Naive thymus-derived CD4-positive, alpha-beta T cell (primary cell): ENCODE data around the gene UXT. TPM values are rescaled to one million over a fixed set of nuclear protein-coding genes. Genes with fewer than 3 reads are reported as not detected.

ENCODE experiments used
- ATAC-seq: fragments of 150-1000 bp; cut with Tn5 transposase; 2 replicates; pipeline ENCODE4 v1.10.0; 2021; ENCODE audit warnings: mild to moderate bottlenecking, moderate library complexity
- CTCF ChIA-PET: fragments of 350-600 bp; sonication (Branson Sonifier 250); formaldehyde crosslinking; loops from one replicate; lab custom pipeline; 2021; ENCODE audit warnings: antibody characterized with exemption; lab: Charles Lee
- POLR2A ChIA-PET: fragments of 350-600 bp; sonication (Branson Sonifier 250); formaldehyde crosslinking; loops from one replicate; lab custom pipeline; 2021; ENCODE audit warnings: antibody characterized with exemption, inconsistent platforms; lab: Charles Lee
- DNase-seq, 9 donors: peaks; one replicate each; pipeline versions ENCODE4 v3.0.0 to v3.0.0-alpha.2; 2020 to 2022; ENCODE audit warnings: mixed read lengths in 1 of 9
- H3K27ac ChIP-seq: one replicate; pipeline ENCODE4 v1.7.0; 2013; ENCODE audit warnings: mild to moderate bottlenecking, low read depth, low read length, moderate library complexity
- H3K27me3 ChIP-seq, 2 donors: one replicate each; pipeline ENCODE4 v1.7.0; 2013; ENCODE audit warnings: low read length in 2 of 2, mild to moderate bottlenecking in 2 of 2, moderate library complexity in 2 of 2; ENCODE audit not compliant: control insufficient read depth in 2 of 2, insufficient read depth in 2 of 2
- H3K36me3 ChIP-seq, 3 experiments: 1 replicate in 2 of 3; 2 replicates in 1 of 3; pipeline ENCODE4 v1.7.0; 2013; ENCODE audit warnings: low read length in 3 of 3, mild to moderate bottlenecking in 3 of 3, moderate library complexity in 1 of 3; ENCODE audit not compliant: insufficient read depth in 3 of 3, control insufficient read depth in 2 of 3
- H3K4me1 ChIP-seq, 2 donors: one replicate each; pipeline ENCODE4 v1.7.0; 2013; ENCODE audit warnings: low read length in 2 of 2, mild to moderate bottlenecking in 2 of 2, moderate library complexity in 1 of 2; ENCODE audit not compliant: control insufficient read depth in 2 of 2, insufficient read depth in 2 of 2
- H3K4me3 ChIP-seq: 2 replicates; pipeline ENCODE4 v1.7.0; 2013; ENCODE audit warnings: mild to moderate bottlenecking, low read length
- H3K9me3 ChIP-seq, 3 experiments: 1 replicate in 2 of 3; 2 replicates in 1 of 3; pipeline ENCODE4 v1.7.0; 2013; ENCODE audit warnings: low read length in 3 of 3; ENCODE audit not compliant: control insufficient read depth in 2 of 3
- H3K27ac Mint-ChIP-seq, 9 donors: one replicate each; pipeline ENCODE4 v1.8.0; 2020 to 2022; ENCODE audit warnings: mixed read lengths in 9 of 9, mild to moderate bottlenecking in 8 of 9, moderate library complexity in 5 of 9, inconsistent platforms in 2 of 9
- H3K27me3 Mint-ChIP-seq, 5 donors: one replicate each; pipeline ENCODE4 v1.8.0; 2021 to 2022; ENCODE audit warnings: mixed read lengths in 5 of 5, mild to moderate bottlenecking in 1 of 5
- H3K36me3 Mint-ChIP-seq, 5 donors: one replicate each; pipeline ENCODE4 v1.8.0; 2020 to 2022; ENCODE audit warnings: mixed read lengths in 5 of 5, mild to moderate bottlenecking in 3 of 5, inconsistent platforms in 1 of 5
- H3K4me1 Mint-ChIP-seq, 7 donors: one replicate each; pipeline ENCODE4 v1.8.0; 2020 to 2022; ENCODE audit warnings: mixed read lengths in 7 of 7, mild to moderate bottlenecking in 3 of 7, inconsistent platforms in 1 of 7
- H3K4me3 Mint-ChIP-seq, 10 donors: one replicate each; pipeline ENCODE4 v1.8.0; 2020 to 2022; ENCODE audit warnings: mild to moderate bottlenecking in 10 of 10, mixed read lengths in 10 of 10, moderate library complexity in 6 of 10, inconsistent platforms in 2 of 10
- H3K9me3 Mint-ChIP-seq, 11 donors: one replicate each; pipeline ENCODE4 v1.8.0; 2020 to 2022; ENCODE audit warnings: mixed read lengths in 11 of 11, mild to moderate bottlenecking in 4 of 11, inconsistent platforms in 1 of 11, moderate library complexity in 1 of 11
- intact Hi-C, 2 donors: fragments of 100-400 bp; cut with micrococcal nuclease; formaldehyde crosslinking; loops; one replicate each; pipeline ENCODE4 v1.15.1; 2023
- polyA plus RNA-seq, 2 donors: library from polyadenylated mRNA; unstranded; fragments of 300-500 nt; fragmentation: Illumina TruSeq; gene quantifications; one replicate each; pipeline ENCODE4 v1.2.3, GENCODE V29; 2021
- total RNA-seq, 6 experiments: library from RNA in 5 of 6; stranded (reverse) in 5 of 6; gene quantifications; 1 replicate in 5 of 6; 2 replicates in 1 of 6; pipeline ENCODE4 v1.2.3 and lab custom pipeline; 2021 to 2026

Gene UXT
- total and polyA plus RNA-seq, 7 experiments from 2014 or later: 160 to 408 (median 223) TPM

- ATAC-seq (peak; percentile 95), DNase-seq (peak; percentile 67 to 92 (median 88))
- peaks cover 0 to 40% (median 4%) of the 10 kb centered on the region in 5 donors for H3K36me3 Mint-ChIP-seq
- Histone ChIP-seq H3K4me3 (peak within 1 kb of the TSS; percentile 70), H3K27me3 (no peaks in the 10 kb centered on the region), H3K36me3 (peaks cover 0 to 11% (median 7%) of the 10 kb centered on the region in 3 experiments), H3K27ac (peak within 1 kb of the TSS; percentile 85), H3K4me1 (peaks cover 12 to 16% of the 10 kb centered on the region in 2 donors), H3K9me3 (no peaks in the 10 kb centered on the region)
- intact Hi-C loops: loop anchor here (1.0 to 10.0 kb wide), 19 partner anchors 8 to 1614 kb away; partner anchors contain the start of genes ARAF (in 2 of the 2), ZNF41 (in 2 of the 2), CDK16 (in 1 of the 2) and CFP (in 1 of the 2)
- no peaks in the 10 kb centered on the region for H3K27me3 Mint-ChIP-seq
- ChIA-PET CTCF (no interaction called here), POLR2A (interaction anchor here (0.6 to 1.7 kb wide), 10 partner anchors 9 to 1061 kb away, joined by 3 to 11 read pairs (median 5); partner anchors contain the start of genes CFP, RBM10 and UXT)
- H3K4me3 Mint-ChIP-seq: peak within 1 kb of the TSS; percentile 87 to 96 (median 90)
- peaks cover 35 to 52% (median 48%) of the 10 kb centered on the region in 7 donors for H3K4me1 Mint-ChIP-seq
- H3K27ac Mint-ChIP-seq: peak within 1 kb of the TSS; percentile 89 to 97 (median 95)
- H3K9me3 Mint-ChIP-seq: no peaks in the 10 kb centered on the region
Observed at GRCh38 chrX:47650164-47651042, 8.6 kb downstream of the UXT start, which contains the start of gene ELK1. ELK1 (minus strand) TSS chrX:47650563; CDS start chrX:47641441, 9,122 bp downstream.

DNA sequence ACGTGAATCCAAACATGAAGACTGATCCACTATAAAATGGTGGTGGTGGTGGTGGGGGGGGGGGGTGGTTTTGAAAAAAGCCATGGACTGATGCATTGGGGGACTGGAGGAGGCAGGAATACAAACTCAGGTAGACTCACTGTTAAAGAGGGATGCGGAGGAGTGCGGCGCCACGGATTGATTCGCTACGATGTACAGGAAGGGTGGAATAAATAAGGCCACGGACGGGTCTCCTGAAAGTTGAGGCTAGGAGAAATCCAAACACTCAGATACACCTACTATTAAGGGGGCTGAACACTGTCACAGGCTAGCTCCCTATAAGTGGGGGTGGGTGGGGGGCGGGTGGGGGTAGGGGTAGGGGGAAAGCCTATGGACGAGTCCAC lies 9.2 kb downstream of the UXT start:
- Histone ChIP-seq H3K36me3 (peaks cover 0 to 8% (median under 1%) of the 10 kb centered on the region in 3 experiments), H3K9me3 (no peaks in the 10 kb centered on the region), H3K4me1 (peaks cover 12 to 16% of the 10 kb centered on the region in 2 donors), H3K4me3 (peak overlapping the region; percentile 43), H3K27me3 (no peaks in the 10 kb centered on the region), H3K27ac (peak overlapping the region; percentile 85)
- Mint-ChIP-seq H3K4me3 (peak overlapping the region; percentile 87 to 96 (median 90)), H3K27ac (peak overlapping the region; percentile 57 to 95 (median 86)), H3K4me1 (peaks cover 37 to 56% (median 54%) of the 10 kb centered on the region in 7 donors), H3K36me3 (peaks cover 0 to 41% (median 4%) of the 10 kb centered on the region in 5 donors), H3K27me3 (no peaks in the 10 kb centered on the region), H3K9me3 (no peaks in the 10 kb centered on the region)
- intact Hi-C loops: loop anchor here (1.0 to 10.0 kb wide), 19 partner anchors 9 to 1615 kb away; partner anchors contain the start of genes ARAF (in 2 of the 2), ZNF41 (in 2 of the 2), CDK16 (in 1 of the 2) and CFP (in 1 of the 2)
- ATAC-seq (no peak), DNase-seq (no peak)
- CTCF ChIA-PET: no interaction called here
- POLR2A ChIA-PET: interaction anchor here (0.7 to 1.7 kb wide), 5 partner anchors 9 to 94 kb away, joined by 3 to 11 read pairs (median 4); no protein-coding TSS in a partner anchor

GRCh38 chrX:47649271-47649670 lies 9.7 kb downstream of the UXT start:
- ATAC-seq: no peak
- no peaks in the 10 kb centered on the region for H3K27me3 Mint-ChIP-seq
- peaks cover 42 to 60% (median 59%) of the 10 kb centered on the region in 7 donors for H3K4me1 Mint-ChIP-seq
- peaks cover 0 to 8% (median 0%) of the 10 kb centered on the region in 3 experiments for H3K36me3 ChIP-seq
- peak overlapping the region; percentile 11 to 95 (median 86) for H3K27ac Mint-ChIP-seq
- H3K4me3 Mint-ChIP-seq: peak overlapping the region; percentile 87 to 96 (median 90)
- peak overlapping the region; percentile 43 for H3K4me3 ChIP-seq
- H3K27me3 ChIP-seq: no peaks in the 10 kb centered on the region
- POLR2A ChIA-PET: interaction anchor here (0.7 to 1.7 kb wide), 5 partner anchors 9 to 93 kb away, joined by 4 to 11 read pairs (median 5); no protein-coding TSS in a partner anchor
- no peaks in the 10 kb centered on the region for H3K9me3 Mint-ChIP-seq
- H3K36me3 Mint-ChIP-seq: peaks cover 0 to 46% (median 5%) of the 10 kb centered on the region in 5 donors
- intact Hi-C loops: no loop called here
- DNase-seq: no peak
- H3K27ac ChIP-seq: peak overlapping the region; percentile 67
- CTCF ChIA-PET: no interaction called here
- peaks cover 12 to 16% of the 10 kb centered on the region in 2 donors for H3K4me1 ChIP-seq
- no peaks in the 10 kb centered on the region for H3K9me3 ChIP-seq

DNA sequence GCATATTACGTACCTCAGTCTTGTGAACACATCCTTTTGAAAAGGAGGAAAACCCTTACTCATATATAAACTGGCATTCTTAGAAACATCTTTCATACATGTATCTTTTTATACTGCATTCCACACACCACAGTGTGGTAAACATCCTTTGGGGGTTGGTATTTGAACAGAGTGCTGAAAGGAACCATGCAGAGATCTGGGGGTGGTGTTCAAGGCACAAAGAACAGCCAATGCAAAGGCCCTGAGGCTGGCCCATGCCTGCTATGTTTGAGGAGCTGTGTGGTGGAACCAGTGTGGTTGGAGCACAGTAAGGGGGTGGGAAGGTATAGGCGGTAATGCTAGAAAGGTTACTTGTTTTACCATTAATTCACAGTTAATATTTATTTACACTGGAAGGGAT lies 10.6 kb downstream of the UXT start:
- intact Hi-C loops: no loop called here
- POLR2A ChIA-PET: interaction anchor here (0.9 to 1.5 kb wide), 3 partner anchors 18 to 92 kb away, joined by 3 to 5 read pairs (median 4); no protein-coding TSS in a partner anchor

DNA sequence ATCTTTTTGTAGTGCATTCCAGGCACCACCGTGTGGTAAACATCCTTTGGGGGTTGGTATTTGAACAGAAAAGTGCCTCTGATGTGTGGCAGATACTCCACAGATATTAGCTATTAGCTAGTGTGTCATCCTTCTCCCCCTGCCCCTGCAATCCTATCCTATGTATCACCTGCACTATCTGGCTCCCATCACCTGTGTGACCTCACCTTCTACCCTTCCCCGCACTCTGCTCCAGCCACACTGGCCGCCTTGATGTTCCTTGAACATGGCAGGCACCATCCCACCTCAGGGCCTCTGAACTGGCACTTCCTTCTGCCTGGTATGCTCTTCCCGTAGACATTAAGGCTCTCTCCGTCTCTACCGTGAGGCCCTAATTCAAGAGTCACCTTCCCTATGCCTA lies 12.3 kb downstream of the UXT start:
- Histone ChIP-seq H3K36me3 (peaks cover 0 to under 1% (median 0%) of the 10 kb centered on the region in 3 experiments), H3K9me3 (no peaks in the 10 kb centered on the region), H3K27me3 (no peaks in the 10 kb centered on the region), H3K4me3 (no peak overlapping the region), H3K4me1 (peaks cover 12 to 22% of the 10 kb centered on the region in 2 donors), H3K27ac (no peak overlapping the region)
- CTCF ChIA-PET: interaction anchor here (0.6 kb wide), 1 partner anchor 15 kb away, joined by 3 read pairs; no protein-coding TSS in a partner anchor
- H3K4me1 Mint-ChIP-seq: peaks cover 41 to 69% (median 54%) of the 10 kb centered on the region in 7 donors
- ATAC-seq (no peak), DNase-seq (no peak)
- H3K27ac Mint-ChIP-seq: peak overlapping the region in 5 of 9 donors; percentile 23 to 80 (median 48)
- intact Hi-C loops: no loop called here
- H3K27me3 Mint-ChIP-seq: no peaks in the 10 kb centered on the region
- POLR2A ChIA-PET: interaction anchor here (0.5 kb wide), 1 partner anchor 101 kb away, joined by 5 read pairs; no protein-coding TSS in a partner anchor
- H3K4me3 Mint-ChIP-seq: peak overlapping the region in 5 of 10 donors; percentile 10 to 50 (median 42)
- H3K9me3 Mint-ChIP-seq: no peaks in the 10 kb centered on the region
- H3K36me3 Mint-ChIP-seq: peaks cover 0 to 38% (median 6%) of the 10 kb centered on the region in 5 donors

More for the DNA sequence above, 10.6 kb downstream of the UXT start:
- H3K4me3 Mint-ChIP-seq: peak overlapping the region; percentile 87 to 96 (median 90)
- peaks cover 12 to 22% of the 10 kb centered on the region in 2 donors for H3K4me1 ChIP-seq
- H3K4me3 ChIP-seq: no peak overlapping the region
- no peaks in the 10 kb centered on the region for H3K9me3 ChIP-seq
- DNase-seq (peak in 1 of 9 donors; percentile 22), ATAC-seq (no peak)
- H3K27ac Mint-ChIP-seq: peak overlapping the region; percentile 3 to 89 (median 80)
- H3K36me3 Mint-ChIP-seq: peaks cover 0 to 44% (median 6%) of the 10 kb centered on the region in 5 donors
- CTCF ChIA-PET: interaction anchor here (0.5 kb wide), 1 partner anchor 151 kb away, joined by 3 read pairs; no protein-coding TSS in a partner anchor
- H3K27ac ChIP-seq: peak overlapping the region; percentile 67
- H3K27me3 ChIP-seq: no peaks in the 10 kb centered on the region
- no peaks in the 10 kb centered on the region for H3K9me3 Mint-ChIP-seq
- H3K36me3 ChIP-seq: peaks cover 0 to 3% (median 0%) of the 10 kb centered on the region in 3 experiments
- H3K27me3 Mint-ChIP-seq: no peaks in the 10 kb centered on the region
- H3K4me1 Mint-ChIP-seq: peaks cover 42 to 69% (median 65%) of the 10 kb centered on the region in 7 donors

- DNase-seq: no peak
- Mint-ChIP-seq H3K4me3 (no peak overlapping the region), H3K9me3 (peaks cover 0 to 2% (median 0%) of the 10 kb centered on the region in 11 donors), H3K36me3 (peaks cover 4 to 42% (median 6%) of the 10 kb centered on the region in 5 donors), H3K27me3 (no peaks in the 10 kb centered on the region), H3K27ac (peak overlapping the region in 1 of 9 donors; percentile 38), H3K4me1 (peaks cover 31 to 61% (median 46%) of the 10 kb centered on the region in 7 donors)
- no peaks in the 10 kb centered on the region for H3K9me3 ChIP-seq
- no peak overlapping the region for H3K27ac ChIP-seq
- peaks cover 9 to 22% of the 10 kb centered on the region in 2 donors for H3K4me1 ChIP-seq
- H3K4me3 ChIP-seq: no peak overlapping the region
- H3K27me3 ChIP-seq: no peaks in the 10 kb centered on the region
- ChIA-PET CTCF (interaction anchor here (3.7 kb wide), 1 partner anchor 16 kb away, joined by 15 read pairs; the partner anchor contains the start of gene CFP), POLR2A (no interaction called here)
- intact Hi-C loops: no loop called here
- no peak for ATAC-seq
- peaks cover 0 to 11% (median 3%) of the 10 kb centered on the region in 3 experiments for H3K36me3 ChIP-seq
Observed at GRCh38 chrX:47645530-47645929, 13.4 kb downstream of the UXT start.
